C1 segment of cervical spinal cord (tissue), 14 donors: ENCODE data around the gene MEST.
"Not testable (repeated sequence)": the region's sequence is repeated elsewhere in the genome, so short reads cannot be mapped to it uniquely, and the experiment has no call there.

Experiments used
- DNase-seq, 14 donors: peaks; one replicate each; lab custom pipeline; 2025; lab: John Stamatoyannopoulos, UW

MEST gene

GRCh38 chr7:130483031-130483430 is 8.9 kb upstream of the MEST start:
- DNase-seq = no peak

- no peak for DNase-seq
These were observed 6.2 kb upstream of the MEST start for GRCh38 chr7:130485734-130486113.

GRCh38 chr7:130486114-130486953 is 5.6 kb upstream of the MEST start:
- DNase-seq = peak in 3 of 14 donors; percentile 27 to 54 (median 30)

GRCh38 chr7:130486954-130487436 is 4.9 kb upstream of the MEST start:
- no peak for DNase-seq

- DNase-seq = no peak
These were observed 3.3 kb upstream of the MEST start for GRCh38 chr7:130488392-130489139.

GRCh38 chr7:130489140-130489983 is 2.5 kb upstream of the MEST start:
- no peak for DNase-seq

- no peak for DNase-seq
These were observed 1.5 kb upstream of the MEST start for GRCh38 chr7:130490311-130490791.

GRCh38 chr7:130490888-130491804 is 739 bp upstream of the MEST start:
- peak in 6 of 14 donors; percentile 14 to 44 (median 34) for DNase-seq

GRCh38 chr7:130492523-130493274 is 814 bp downstream of the MEST start:
- no peak for DNase-seq

GRCh38 chr7:130493275-130493873 is 1.5 kb downstream of the MEST start:
- DNase-seq = peak in 1 of 14 donors; percentile 4

GRCh38 chr7:130494431-130494858 is 2.6 kb downstream of the MEST start:
- DNase-seq = no peak

- DNase-seq = no peak
These were observed 8.6 kb downstream of the MEST start for GRCh38 chr7:130500463-130500862.

GRCh38 chr7:130500910-130501309 is 9.0 kb downstream of the MEST start:
- no peak for DNase-seq

- DNase-seq = no peak
These were observed 13.9 kb downstream of the MEST start for GRCh38 chr7:130505753-130506152.

- DNase-seq = no peak
These were observed 14.5 kb downstream of the MEST start for GRCh38 chr7:130506358-130506757.

GRCh38 chr7:130512038-130512437 is 20.2 kb downstream of the MEST start:
- not testable (repeated sequence) for DNase-seq

GRCh38 chr7:130513447-130513846 is 21.6 kb downstream of the MEST start:
- no peak for DNase-seq

- DNase-seq = no peak
These were observed 23.6 kb downstream of the MEST start for GRCh38 chr7:130515315-130516040.
